GM19240 (cell line): ENCODE results near the gene ARAP3.

Source experiments
- DNase-seq: peaks from one replicate; pipeline ENCODE4 v3.0.0; 2011; ENCODE audit warnings: low spot score; ENCODE audit not compliant: insufficient read length

The ARAP3 gene

GRCh38 chr5:141703133-141703561 is 21.1 kb upstream of the ARAP3 start:
- no peak for DNase-seq

GRCh38 chr5:141701360-141702119 is 19.5 kb upstream of the ARAP3 start:
- no peak for DNase-seq

GRCh38 chr5:141697586-141697985 is 15.6 kb upstream of the ARAP3 start:
- DNase-seq: no peak

GRCh38 chr5:141696431-141696830 is 14.4 kb upstream of the ARAP3 start:
- DNase-seq: no peak

GRCh38 chr5:141695627-141696215 is 13.7 kb upstream of the ARAP3 start:
- no peak for DNase-seq

- DNase-seq: no peak
These were observed 12.4 kb upstream of the ARAP3 start for GRCh38 chr5:141694479-141694878.

- DNase-seq: no peak
These were observed 11.1 kb upstream of the ARAP3 start for GRCh38 chr5:141692919-141693725.

GRCh38 chr5:141692533-141692888 is 10.5 kb upstream of the ARAP3 start:
- DNase-seq: no peak

GRCh38 chr5:141691867-141692532 is 10.0 kb upstream of the ARAP3 start:
- DNase-seq: peak; percentile 71

- no peak for DNase-seq
These were observed 9.3 kb upstream of the ARAP3 start for GRCh38 chr5:141691286-141691866.

GRCh38 chr5:141686648-141687416 is 4.8 kb upstream of the ARAP3 start:
- DNase-seq: no peak

GRCh38 chr5:141685591-141685990 is 3.6 kb upstream of the ARAP3 start:
- no peak for DNase-seq

GRCh38 chr5:141683596-141684141 is 1.6 kb upstream of the ARAP3 start:
- DNase-seq: no peak

- no peak for DNase-seq
These were observed 735 bp downstream of the ARAP3 start for GRCh38 chr5:141681295-141681694.

GRCh38 chr5:141680751-141681201 is 1.3 kb downstream of the ARAP3 start:
- no peak for DNase-seq

GRCh38 chr5:141680178-141680577 is 1.9 kb downstream of the ARAP3 start:
- no peak for DNase-seq

- no peak for DNase-seq
These were observed 4.6 kb downstream of the ARAP3 start for GRCh38 chr5:141677415-141677814.

GRCh38 chr5:141675672-141676071 is 6.4 kb downstream of the ARAP3 start:
- no peak for DNase-seq

- no peak for DNase-seq
These were observed 7.3 kb downstream of the ARAP3 start for GRCh38 chr5:141674747-141675146.
